Measurements from ENCODE around the gene CKMT2. TPM values are rescaled to one million over a fixed set of nuclear protein-coding genes. Genes with fewer than 3 reads are reported as not detected.
A peak's percentile ranks its signal among the peaks of the same experiment; 100 is the strongest.

The CKMT2 gene
- total and polyA plus RNA-seq, 4 experiments from 2014 or later, result not detected

GRCh38 chr5:81213070-81213469, 20.1 kb upstream of the CKMT2 start:
- H3K4me1 ChIP-seq (ENCODE audit: insufficient read depth, low read length), result no peaks in the 10 kb centered on the region
- Mint-ChIP-seq H3K27me3 (no peaks in the 10 kb centered on the region), H3K4me1 (peaks cover 0 to 3% (median 0%) of the 10 kb centered on the region in 4 donors), H3K36me3 (peaks cover 67 to 81% of the 10 kb centered on the region in 2 donors), H3K27ac (peak overlapping the region in 2 of 7 donors; percentile 15 to 48), H3K4me3 (no peak overlapping the region), H3K9me3 (no peaks in the 10 kb centered on the region)
- H3K27ac ChIP-seq (ENCODE audit: low read depth, low read length), result no peak overlapping the region
- DNase-seq, result no peak
- intact Hi-C loops (cut with micrococcal nuclease), result no loop called here
- peaks cover 3% of the 10 kb centered on the region for H3K36me3 ChIP-seq (ENCODE audit: insufficient read depth, low read length)
- no peaks in the 10 kb centered on the region for H3K9me3 ChIP-seq (ENCODE audit: control insufficient read depth in 1 of 2, low read length in 2 of 2)
- ChIA-PET CTCF (ENCODE audit: partially characterized antibody) (no interaction called here), POLR2A (ENCODE audit: partially characterized antibody) (no interaction called here)
- H3K27me3 ChIP-seq (ENCODE audit: insufficient read depth, low read length), result no peaks in the 10 kb centered on the region
- H3K4me3 ChIP-seq (ENCODE audit: low read length in 2 of 2), result no peak overlapping the region

- no peaks in the 10 kb centered on the region for H3K27me3 Mint-ChIP-seq
- H3K4me3 ChIP-seq (ENCODE audit: low read length in 2 of 2), result no peak overlapping the region
- intact Hi-C loops (cut with micrococcal nuclease), result no loop called here
- no peaks in the 10 kb centered on the region for H3K4me1 ChIP-seq (ENCODE audit: insufficient read depth, low read length)
- ChIA-PET POLR2A (ENCODE audit: partially characterized antibody) (no interaction called here), CTCF (ENCODE audit: partially characterized antibody) (interaction anchor here (1.3 kb wide), 1 partner anchor 20 kb away, joined by 5 read pairs; no protein-coding TSS in a partner anchor)
- peaks cover 70 to 80% of the 10 kb centered on the region in 2 donors for H3K36me3 Mint-ChIP-seq
- no peak overlapping the region for H3K27ac ChIP-seq (ENCODE audit: low read depth, low read length)
- H3K36me3 ChIP-seq (ENCODE audit: insufficient read depth, low read length), result no peaks in the 10 kb centered on the region
- no peaks in the 10 kb centered on the region for H3K9me3 ChIP-seq (ENCODE audit: control insufficient read depth in 1 of 2, low read length in 2 of 2)
- no peak overlapping the region for H3K4me3 Mint-ChIP-seq
- H3K27me3 ChIP-seq (ENCODE audit: insufficient read depth, low read length), result no peaks in the 10 kb centered on the region
- H3K9me3 Mint-ChIP-seq, result no peaks in the 10 kb centered on the region
- H3K27ac Mint-ChIP-seq, result peak overlapping the region in 2 of 7 donors; percentile 8 to 30
- H3K4me1 Mint-ChIP-seq, result peaks cover 0 to 3% (median 0%) of the 10 kb centered on the region in 4 donors
- DNase-seq, result no peak
Measured at GRCh38 chr5:81214848-81215247, 18.3 kb upstream of the CKMT2 start.

DNA sequence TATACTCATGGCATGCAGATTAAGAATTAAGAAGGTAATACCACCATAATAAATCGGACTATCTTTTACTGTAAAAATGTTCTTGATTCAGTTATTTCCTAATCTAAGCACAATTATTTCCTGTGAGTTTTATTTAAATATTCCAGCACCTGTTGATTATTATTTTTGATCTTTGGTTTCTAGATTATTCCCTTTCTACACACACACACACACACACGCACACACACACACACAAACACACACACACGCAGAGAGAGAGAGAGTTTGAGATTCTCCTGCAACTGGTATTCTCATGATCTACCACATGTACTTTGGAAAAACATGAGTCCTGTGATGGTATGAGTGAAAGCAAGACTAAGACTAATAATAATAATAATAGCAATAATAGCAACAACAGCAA, 17.0 kb upstream of the CKMT2 start:
- POLR2A ChIA-PET (ENCODE audit: partially characterized antibody), result no interaction called here
- H3K36me3 ChIP-seq (ENCODE audit: insufficient read depth, low read length), result no peaks in the 10 kb centered on the region
- no peaks in the 10 kb centered on the region for H3K4me1 ChIP-seq (ENCODE audit: insufficient read depth, low read length)
- Mint-ChIP-seq H3K9me3 (no peaks in the 10 kb centered on the region), H3K4me1 (peaks cover 0 to 3% (median 0%) of the 10 kb centered on the region in 4 donors), H3K27ac (peak overlapping the region in 1 of 7 donors; percentile 5), H3K4me3 (no peak overlapping the region), H3K27me3 (no peaks in the 10 kb centered on the region), H3K36me3 (peaks cover 64 to 79% of the 10 kb centered on the region in 2 donors)
- intact Hi-C loops (cut with micrococcal nuclease), result no loop called here
- H3K27ac ChIP-seq (ENCODE audit: low read depth, low read length), result no peak overlapping the region
- no peak for DNase-seq
- H3K4me3 ChIP-seq (ENCODE audit: low read length in 2 of 2), result no peak overlapping the region
- no peaks in the 10 kb centered on the region for H3K27me3 ChIP-seq (ENCODE audit: insufficient read depth, low read length)
- CTCF ChIA-PET (ENCODE audit: partially characterized antibody), result interaction anchor here (1.2 kb wide), 1 partner anchor 14 kb away, joined by 3 read pairs; no protein-coding TSS in a partner anchor
- H3K9me3 ChIP-seq (ENCODE audit: control insufficient read depth in 1 of 2, low read length in 2 of 2), result no peaks in the 10 kb centered on the region

GRCh38 chr5:81219389-81219788, 13.7 kb upstream of the CKMT2 start:
- no peaks in the 10 kb centered on the region for H3K9me3 Mint-ChIP-seq
- H3K27me3 Mint-ChIP-seq, result no peaks in the 10 kb centered on the region
- no peak overlapping the region for H3K4me3 ChIP-seq (ENCODE audit: low read length in 2 of 2)
- peaks cover 0 to 2% (median 0%) of the 10 kb centered on the region in 4 donors for H3K4me1 Mint-ChIP-seq
- H3K4me3 Mint-ChIP-seq, result peak overlapping the region in 1 of 8 donors; percentile 42
- no peaks in the 10 kb centered on the region for H3K27me3 ChIP-seq (ENCODE audit: insufficient read depth, low read length)
- POLR2A ChIA-PET (ENCODE audit: partially characterized antibody), result no interaction called here
- no peak overlapping the region for H3K27ac ChIP-seq (ENCODE audit: low read depth, low read length)
- no peak overlapping the region for H3K27ac Mint-ChIP-seq
- no peaks in the 10 kb centered on the region for H3K4me1 ChIP-seq (ENCODE audit: insufficient read depth, low read length)
- intact Hi-C loops (cut with micrococcal nuclease), result no loop called here
- no peak for DNase-seq
- CTCF ChIA-PET (ENCODE audit: partially characterized antibody), result interaction anchor here (0.6 kb wide), 1 partner anchor 196 kb away, joined by 4 read pairs; no protein-coding TSS in a partner anchor
- peaks cover 55 to 59% of the 10 kb centered on the region in 2 donors for H3K36me3 Mint-ChIP-seq
- H3K9me3 ChIP-seq (ENCODE audit: control insufficient read depth in 1 of 2, low read length in 2 of 2), result no peaks in the 10 kb centered on the region
- no peaks in the 10 kb centered on the region for H3K36me3 ChIP-seq (ENCODE audit: insufficient read depth, low read length)

- Histone ChIP-seq H3K27ac (ENCODE audit: low read depth, low read length) (no peak overlapping the region), H3K4me3 (ENCODE audit: low read length in 2 of 2) (no peak overlapping the region), H3K4me1 (ENCODE audit: insufficient read depth, low read length) (no peaks in the 10 kb centered on the region), H3K9me3 (ENCODE audit: control insufficient read depth in 1 of 2, low read length in 2 of 2) (no peaks in the 10 kb centered on the region), H3K36me3 (ENCODE audit: insufficient read depth, low read length) (no peaks in the 10 kb centered on the region), H3K27me3 (ENCODE audit: insufficient read depth, low read length) (no peaks in the 10 kb centered on the region)
- POLR2A ChIA-PET (ENCODE audit: partially characterized antibody), result no interaction called here
- Mint-ChIP-seq H3K4me1 (no peaks in the 10 kb centered on the region), H3K36me3 (peaks cover 51 to 64% of the 10 kb centered on the region in 2 donors), H3K4me3 (no peak overlapping the region), H3K27ac (peak overlapping the region in 1 of 7 donors; percentile 2), H3K27me3 (no peaks in the 10 kb centered on the region), H3K9me3 (no peaks in the 10 kb centered on the region)
- intact Hi-C loops (cut with micrococcal nuclease), result no loop called here
- CTCF ChIA-PET (ENCODE audit: partially characterized antibody), result no interaction called here
- DNase-seq, result no peak
Measured at GRCh38 chr5:81222285-81222684, 10.8 kb upstream of the CKMT2 start.

GRCh38 chr5:81225463-81225862, 7.7 kb upstream of the CKMT2 start:
- no peak overlapping the region for H3K27ac ChIP-seq (ENCODE audit: low read depth, low read length)

GRCh38 chr5:81226286-81226685, 6.8 kb upstream of the CKMT2 start:
- Mint-ChIP-seq H3K4me1 (no peaks in the 10 kb centered on the region), H3K9me3 (peaks cover 0 to 2% (median 0%) of the 10 kb centered on the region in 8 donors), H3K4me3 (no peak overlapping the region), H3K27me3 (no peaks in the 10 kb centered on the region), H3K27ac (peak overlapping the region in 1 of 7 donors; percentile 21), H3K36me3 (peaks cover 36 to 42% of the 10 kb centered on the region in 2 donors)
- ChIA-PET CTCF (ENCODE audit: partially characterized antibody) (no interaction called here), POLR2A (ENCODE audit: partially characterized antibody) (no interaction called here)
- Histone ChIP-seq H3K4me3 (ENCODE audit: low read length in 2 of 2) (no peak overlapping the region), H3K36me3 (ENCODE audit: insufficient read depth, low read length) (no peaks in the 10 kb centered on the region), H3K27me3 (ENCODE audit: insufficient read depth, low read length) (no peaks in the 10 kb centered on the region), H3K4me1 (ENCODE audit: insufficient read depth, low read length) (no peaks in the 10 kb centered on the region), H3K27ac (ENCODE audit: low read depth, low read length) (no peak overlapping the region), H3K9me3 (ENCODE audit: control insufficient read depth in 1 of 2, low read length in 2 of 2) (no peaks in the 10 kb centered on the region)
- DNase-seq, result no peak
- intact Hi-C loops (cut with micrococcal nuclease), result no loop called here

More at GRCh38 chr5:81225463-81225862, 7.7 kb upstream of the CKMT2 start:
- H3K27me3 Mint-ChIP-seq, result no peaks in the 10 kb centered on the region
- POLR2A ChIA-PET (ENCODE audit: partially characterized antibody), result no interaction called here
- no peak overlapping the region for H3K4me3 ChIP-seq (ENCODE audit: low read length in 2 of 2)
- H3K9me3 Mint-ChIP-seq, result peaks cover 0 to 2% (median 0%) of the 10 kb centered on the region in 8 donors
- no peak overlapping the region for H3K4me3 Mint-ChIP-seq
- DNase-seq, result no peak
- H3K36me3 Mint-ChIP-seq, result peaks cover 36 to 48% of the 10 kb centered on the region in 2 donors
- no peak overlapping the region for H3K27ac Mint-ChIP-seq
- no peaks in the 10 kb centered on the region for H3K4me1 Mint-ChIP-seq
- no peaks in the 10 kb centered on the region for H3K4me1 ChIP-seq (ENCODE audit: insufficient read depth, low read length)
- H3K36me3 ChIP-seq (ENCODE audit: insufficient read depth, low read length), result no peaks in the 10 kb centered on the region
- CTCF ChIA-PET (ENCODE audit: partially characterized antibody), result no interaction called here
- no peaks in the 10 kb centered on the region for H3K9me3 ChIP-seq (ENCODE audit: control insufficient read depth in 1 of 2, low read length in 2 of 2)
- intact Hi-C loops (cut with micrococcal nuclease), result no loop called here
- H3K27me3 ChIP-seq (ENCODE audit: insufficient read depth, low read length), result no peaks in the 10 kb centered on the region

Data from CD4-positive, alpha-beta memory T cell (primary cell).